ENCODE data around the gene HAPLN3.

HAPLN3 gene

DNA sequence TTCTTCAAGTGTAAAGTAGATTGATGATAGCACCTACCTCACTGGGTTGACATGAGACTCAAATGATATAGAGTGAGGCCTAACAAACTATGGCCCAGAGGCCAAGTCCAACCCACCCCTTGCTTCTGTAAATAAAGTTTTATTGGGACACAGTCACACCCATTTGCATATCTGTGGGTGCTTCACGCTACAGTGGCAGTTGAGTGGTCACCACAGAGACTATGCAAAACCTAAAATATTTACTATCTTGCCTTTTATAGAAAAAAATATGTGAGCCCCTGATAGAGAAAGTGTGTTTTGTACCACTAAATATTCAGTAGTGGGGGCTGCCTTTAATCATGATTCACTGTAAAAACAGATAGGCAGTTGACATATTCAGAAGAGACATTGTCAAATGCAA lies 54.1 kb downstream of the HAPLN3 start:
- DNase-seq = peak in 1 of 3 donors; percentile 3
- ChIA-PET POLR2A (no interaction called here), CTCF (no interaction called here)
- Histone ChIP-seq H3K9me3 (ENCODE audit: control extremely low read depth in 1 of 5, control insufficient read depth in 4 of 5, insufficient read depth in 2 of 5, low read depth in 1 of 5, low read length in 4 of 5) (no peaks in the 10 kb centered on the region), H3K27me3 (replicated peaks in 2 of 5; ENCODE audit: control insufficient read depth in 4 of 5, insufficient read depth in 5 of 5, low read length in 4 of 5) (peaks cover 0 to 2% (median 0%) of the 10 kb centered on the region in 5 experiments), H3K36me3 (ENCODE audit: control insufficient read depth in 4 of 4, insufficient read depth in 4 of 4, low read length in 3 of 4) (no peaks in the 10 kb centered on the region), H3K27ac (ENCODE audit: insufficient read depth in 1 of 2, low read depth in 1 of 2, low read length in 2 of 2, poor library complexity in 1 of 2, severe bottlenecking in 2 of 2) (no peak overlapping the region), H3K4me1 (ENCODE audit: control extremely low read depth in 1 of 4, control insufficient read depth in 4 of 4, insufficient read depth in 4 of 4, low read length in 3 of 4) (no peaks in the 10 kb centered on the region), H3K4me3 (ENCODE audit: control insufficient read depth in 1 of 7, extremely low read depth in 1 of 7, insufficient read depth in 4 of 7, low read depth in 2 of 7, low read length in 6 of 7) (no peak overlapping the region)
- no CpG with 5 or more reads among the region's 1 CpG for WGBS (ENCODE audit: insufficient coverage)

DNA sequence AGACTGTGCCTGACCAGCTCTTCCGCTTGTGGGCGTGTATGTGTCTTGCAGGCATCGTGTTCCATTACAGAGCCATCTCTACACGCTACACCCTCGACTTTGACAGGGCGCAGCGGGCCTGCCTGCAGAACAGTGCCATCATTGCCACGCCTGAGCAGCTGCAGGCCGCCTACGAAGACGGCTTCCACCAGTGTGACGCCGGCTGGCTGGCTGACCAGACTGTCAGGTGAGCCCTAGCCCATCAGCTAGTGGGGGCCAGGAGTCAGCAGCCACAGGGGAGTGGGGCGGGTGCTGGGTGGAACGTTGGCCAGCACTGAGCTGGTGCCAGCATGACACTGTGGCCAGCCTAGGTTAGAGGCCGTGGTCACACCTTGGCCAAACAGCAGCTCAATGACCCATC lies 55.4 kb downstream of the HAPLN3 start:
- no peak for DNase-seq
- over 99% methylated on average over 15 of the region's 16 CpGs for WGBS (ENCODE audit: insufficient coverage)
- H3K27me3 ChIP-seq (replicated peaks in 2 of 5; ENCODE audit: control insufficient read depth in 4 of 5, insufficient read depth in 5 of 5, low read length in 4 of 5) = peaks cover 0 to 4% (median 0%) of the 10 kb centered on the region in 5 experiments
- no peaks in the 10 kb centered on the region for H3K9me3 ChIP-seq (ENCODE audit: control extremely low read depth in 1 of 5, control insufficient read depth in 4 of 5, insufficient read depth in 2 of 5, low read depth in 1 of 5, low read length in 4 of 5)
- ChIA-PET POLR2A (no interaction called here), CTCF (no interaction called here)
- no peak overlapping the region for H3K4me3 ChIP-seq (ENCODE audit: control insufficient read depth in 1 of 7, extremely low read depth in 1 of 7, insufficient read depth in 4 of 7, low read depth in 2 of 7, low read length in 6 of 7)
- no peaks in the 10 kb centered on the region for H3K36me3 ChIP-seq (ENCODE audit: control insufficient read depth in 4 of 4, insufficient read depth in 4 of 4, low read length in 3 of 4)
- H3K27ac ChIP-seq (ENCODE audit: insufficient read depth in 1 of 2, low read depth in 1 of 2, low read length in 2 of 2, poor library complexity in 1 of 2, severe bottlenecking in 2 of 2) = no peak overlapping the region
- H3K4me1 ChIP-seq (ENCODE audit: control extremely low read depth in 1 of 4, control insufficient read depth in 4 of 4, insufficient read depth in 4 of 4, low read length in 3 of 4) = no peaks in the 10 kb centered on the region

DNA sequence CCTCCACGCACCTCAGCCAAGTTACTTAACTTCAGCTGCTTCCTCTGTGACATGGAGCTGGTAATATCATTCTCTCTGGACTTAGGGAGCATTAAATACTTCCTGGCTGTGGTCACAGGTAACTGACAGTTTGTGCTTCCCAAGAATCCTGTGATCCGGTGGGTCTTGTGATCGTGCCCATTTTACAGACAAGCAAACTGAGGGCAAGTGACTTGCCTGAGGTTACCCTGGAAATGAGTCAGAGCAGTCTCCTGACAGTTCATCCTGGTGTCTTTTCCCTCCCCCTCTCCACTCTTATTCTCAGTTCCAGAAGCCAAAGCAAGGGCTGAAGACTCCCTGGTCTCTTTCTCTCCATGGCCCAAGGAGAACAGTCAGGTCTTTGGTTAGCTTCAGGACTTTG lies 56.2 kb downstream of the HAPLN3 start:
- Histone ChIP-seq H3K9me3 (ENCODE audit: control extremely low read depth in 1 of 5, control insufficient read depth in 4 of 5, insufficient read depth in 2 of 5, low read depth in 1 of 5, low read length in 4 of 5) (no peaks in the 10 kb centered on the region), H3K36me3 (ENCODE audit: control insufficient read depth in 4 of 4, insufficient read depth in 4 of 4, low read length in 3 of 4) (no peaks in the 10 kb centered on the region), H3K4me1 (ENCODE audit: control extremely low read depth in 1 of 4, control insufficient read depth in 4 of 4, insufficient read depth in 4 of 4, low read length in 3 of 4) (no peaks in the 10 kb centered on the region), H3K27ac (ENCODE audit: insufficient read depth in 1 of 2, low read depth in 1 of 2, low read length in 2 of 2, poor library complexity in 1 of 2, severe bottlenecking in 2 of 2) (no peak overlapping the region), H3K27me3 (replicated peaks in 2 of 5; ENCODE audit: control insufficient read depth in 4 of 5, insufficient read depth in 5 of 5, low read length in 4 of 5) (peaks cover 0 to 4% (median 0%) of the 10 kb centered on the region in 5 experiments), H3K4me3 (ENCODE audit: control insufficient read depth in 1 of 7, extremely low read depth in 1 of 7, insufficient read depth in 4 of 7, low read depth in 2 of 7, low read length in 6 of 7) (no peak overlapping the region)
- CTCF ChIA-PET = no interaction called here
- DNase-seq = no peak
- POLR2A ChIA-PET = no interaction called here
- WGBS (ENCODE audit: insufficient coverage) = 81% methylated on average over 3 of the region's 3 CpGs

DNA sequence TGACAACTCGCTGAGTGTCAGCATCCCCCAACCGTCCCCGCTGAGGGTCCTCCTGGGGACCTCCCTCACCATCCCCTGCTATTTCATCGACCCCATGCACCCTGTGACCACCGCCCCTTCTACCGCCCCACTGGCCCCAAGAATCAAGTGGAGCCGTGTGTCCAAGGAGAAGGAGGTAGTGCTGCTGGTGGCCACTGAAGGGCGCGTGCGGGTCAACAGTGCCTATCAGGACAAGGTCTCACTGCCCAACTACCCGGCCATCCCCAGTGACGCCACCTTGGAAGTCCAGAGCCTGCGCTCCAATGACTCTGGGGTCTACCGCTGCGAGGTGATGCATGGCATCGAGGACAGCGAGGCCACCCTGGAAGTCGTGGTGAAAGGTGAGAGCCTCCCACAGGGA lies 56.7 kb downstream of the HAPLN3 start:
- no peaks in the 10 kb centered on the region for H3K36me3 ChIP-seq (ENCODE audit: control insufficient read depth in 4 of 4, insufficient read depth in 4 of 4, low read length in 3 of 4)

DNA sequence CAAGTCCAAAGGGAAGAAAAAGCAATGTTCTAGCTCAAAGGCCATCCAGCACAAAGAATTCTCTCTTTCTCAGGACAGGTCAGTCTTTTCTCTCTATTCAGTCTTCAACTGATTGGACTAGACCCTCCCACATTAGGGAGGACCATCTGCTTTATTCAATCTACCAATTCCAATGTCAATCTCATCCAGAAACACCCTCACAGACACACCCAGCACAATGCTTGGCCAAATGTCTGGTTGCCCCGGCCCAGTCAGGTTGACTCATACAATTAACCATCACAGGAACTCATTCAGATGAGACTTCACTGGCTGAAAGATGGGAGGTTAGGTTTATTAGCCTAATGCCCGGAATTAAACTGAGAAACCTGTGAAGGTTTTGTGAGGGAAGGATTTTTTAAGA lies 59.7 kb downstream of the HAPLN3 start:
- DNase-seq = no peak
- Histone ChIP-seq H3K4me3 (ENCODE audit: control insufficient read depth in 1 of 7, extremely low read depth in 1 of 7, insufficient read depth in 4 of 7, low read depth in 2 of 7, low read length in 6 of 7) (no peak overlapping the region), H3K4me1 (ENCODE audit: control extremely low read depth in 1 of 4, control insufficient read depth in 4 of 4, insufficient read depth in 4 of 4, low read length in 3 of 4) (no peaks in the 10 kb centered on the region), H3K36me3 (ENCODE audit: control insufficient read depth in 4 of 4, insufficient read depth in 4 of 4, low read length in 3 of 4) (no peaks in the 10 kb centered on the region), H3K27ac (ENCODE audit: insufficient read depth in 1 of 2, low read depth in 1 of 2, low read length in 2 of 2, poor library complexity in 1 of 2, severe bottlenecking in 2 of 2) (no peak overlapping the region), H3K9me3 (ENCODE audit: control extremely low read depth in 1 of 5, control insufficient read depth in 4 of 5, insufficient read depth in 2 of 5, low read depth in 1 of 5, low read length in 4 of 5) (no peaks in the 10 kb centered on the region), H3K27me3 (replicated peaks in 2 of 5; ENCODE audit: control insufficient read depth in 4 of 5, insufficient read depth in 5 of 5, low read length in 4 of 5) (peaks cover 0 to 4% (median 0%) of the 10 kb centered on the region in 5 experiments)
- no CpG with 5 or more reads among the region's 2 CpGs for WGBS (ENCODE audit: insufficient coverage)
- ChIA-PET CTCF (interaction anchor here (1.5 to 2.9 kb wide), 5 partner anchors 13 to 212 kb away, joined by 3 to 15 read pairs (median 6); no protein-coding TSS in a partner anchor), POLR2A (no interaction called here)

More for the DNA sequence above, 56.7 kb downstream of the HAPLN3 start:
- POLR2A ChIA-PET = no interaction called here
- CTCF ChIA-PET = interaction anchor here (1.1 kb wide), 1 partner anchor 11 kb away, joined by 4 read pairs; no protein-coding TSS in a partner anchor
- Histone ChIP-seq H3K27ac (ENCODE audit: insufficient read depth in 1 of 2, low read depth in 1 of 2, low read length in 2 of 2, poor library complexity in 1 of 2, severe bottlenecking in 2 of 2) (no peak overlapping the region), H3K4me1 (ENCODE audit: control extremely low read depth in 1 of 4, control insufficient read depth in 4 of 4, insufficient read depth in 4 of 4, low read length in 3 of 4) (no peaks in the 10 kb centered on the region), H3K4me3 (ENCODE audit: control insufficient read depth in 1 of 7, extremely low read depth in 1 of 7, insufficient read depth in 4 of 7, low read depth in 2 of 7, low read length in 6 of 7) (no peak overlapping the region), H3K9me3 (ENCODE audit: control extremely low read depth in 1 of 5, control insufficient read depth in 4 of 5, insufficient read depth in 2 of 5, low read depth in 1 of 5, low read length in 4 of 5) (no peaks in the 10 kb centered on the region), H3K27me3 (replicated peaks in 2 of 5; ENCODE audit: control insufficient read depth in 4 of 5, insufficient read depth in 5 of 5, low read length in 4 of 5) (peaks cover 0 to 4% (median 0%) of the 10 kb centered on the region in 5 experiments)
- no peak for DNase-seq
- 94% methylated on average over 16 of the region's 18 CpGs for WGBS (ENCODE audit: insufficient coverage)

DNA sequence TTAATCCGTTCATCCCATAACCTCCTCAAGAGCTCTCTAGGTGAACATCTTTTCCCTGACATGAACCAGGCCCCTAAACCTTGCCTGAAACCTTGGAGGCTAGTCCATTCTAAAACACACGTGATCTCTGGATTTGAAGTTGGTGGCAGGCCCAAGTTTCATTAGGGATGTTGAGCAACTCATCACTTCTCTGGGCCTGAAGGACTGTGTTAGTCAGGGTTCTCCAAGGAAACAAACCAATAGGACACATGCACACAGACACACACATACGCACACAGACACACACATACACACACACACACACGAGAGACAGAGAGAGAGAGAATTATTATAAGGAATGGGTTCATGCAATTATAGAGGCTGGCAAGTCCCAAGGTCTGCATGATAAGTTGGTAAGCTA lies 60.2 kb downstream of the HAPLN3 start:
- no peak for DNase-seq
- ChIA-PET POLR2A (no interaction called here), CTCF (interaction anchor here (1.5 to 2.9 kb wide), 6 partner anchors 14 to 211 kb away, joined by 3 to 15 read pairs (median 6); no protein-coding TSS in a partner anchor)
- no peak overlapping the region for H3K4me3 ChIP-seq (ENCODE audit: control insufficient read depth in 1 of 7, extremely low read depth in 1 of 7, insufficient read depth in 4 of 7, low read depth in 2 of 7, low read length in 6 of 7)
- H3K9me3 ChIP-seq (ENCODE audit: control extremely low read depth in 1 of 5, control insufficient read depth in 4 of 5, insufficient read depth in 2 of 5, low read depth in 1 of 5, low read length in 4 of 5) = no peaks in the 10 kb centered on the region
- no peaks in the 10 kb centered on the region for H3K4me1 ChIP-seq (ENCODE audit: control extremely low read depth in 1 of 4, control insufficient read depth in 4 of 4, insufficient read depth in 4 of 4, low read length in 3 of 4)
- H3K27me3 ChIP-seq (replicated peaks in 2 of 5; ENCODE audit: control insufficient read depth in 4 of 5, insufficient read depth in 5 of 5, low read length in 4 of 5) = peaks cover 0 to 4% (median 0%) of the 10 kb centered on the region in 5 experiments
- H3K36me3 ChIP-seq (ENCODE audit: control insufficient read depth in 4 of 4, insufficient read depth in 4 of 4, low read length in 3 of 4) = no peaks in the 10 kb centered on the region
- 79% methylated on average over 2 of the region's 4 CpGs for WGBS (ENCODE audit: insufficient coverage)
- H3K27ac ChIP-seq (ENCODE audit: insufficient read depth in 1 of 2, low read depth in 1 of 2, low read length in 2 of 2, poor library complexity in 1 of 2, severe bottlenecking in 2 of 2) = no peak overlapping the region

DNA sequence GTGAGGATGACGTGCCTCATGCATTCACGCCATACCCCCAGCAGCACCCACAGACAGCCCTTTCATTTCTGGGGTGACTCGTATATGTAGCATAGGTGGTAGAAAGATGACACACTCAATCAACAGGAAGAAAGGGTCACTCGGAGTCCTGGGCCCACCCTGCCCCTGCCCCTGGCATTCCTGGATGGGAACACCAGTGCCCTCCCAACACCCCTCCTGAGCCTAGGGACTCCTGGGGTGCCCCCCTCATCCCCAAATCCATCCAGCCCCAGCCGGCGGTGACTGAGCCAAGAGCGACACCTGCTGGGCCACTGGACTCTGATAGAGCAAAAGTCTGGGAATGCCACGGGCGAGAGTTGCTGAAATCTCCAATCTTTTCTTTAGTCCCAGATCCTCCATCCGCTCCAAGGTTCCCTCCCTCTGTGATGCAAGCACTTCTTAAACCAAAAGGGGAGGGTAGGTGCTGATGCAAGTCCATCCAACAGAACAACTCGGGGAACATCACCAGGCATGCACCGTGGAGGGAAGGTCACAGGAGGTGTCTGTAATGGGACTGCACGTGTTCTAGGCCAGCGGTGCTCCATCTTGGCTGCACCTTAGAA lies 61.0 kb downstream of the HAPLN3 start:
- no peak overlapping the region for H3K27ac ChIP-seq (ENCODE audit: insufficient read depth in 1 of 2, low read depth in 1 of 2, low read length in 2 of 2, poor library complexity in 1 of 2, severe bottlenecking in 2 of 2)
- no peaks in the 10 kb centered on the region for H3K4me1 ChIP-seq (ENCODE audit: control extremely low read depth in 1 of 4, control insufficient read depth in 4 of 4, insufficient read depth in 4 of 4, low read length in 3 of 4)
- H3K4me3 ChIP-seq (ENCODE audit: control insufficient read depth in 1 of 7, extremely low read depth in 1 of 7, insufficient read depth in 4 of 7, low read depth in 2 of 7, low read length in 6 of 7) = no peak overlapping the region
- H3K27me3 ChIP-seq (replicated peaks in 2 of 5; ENCODE audit: control insufficient read depth in 4 of 5, insufficient read depth in 5 of 5, low read length in 4 of 5) = peaks cover 0 to 4% (median 0%) of the 10 kb centered on the region in 5 experiments
- 52% methylated on average over 7 of the region's 14 CpGs for WGBS (ENCODE audit: insufficient coverage)
- ChIA-PET POLR2A (no interaction called here), CTCF (interaction anchor here (1.5 to 2.9 kb wide), 6 partner anchors 15 to 210 kb away, joined by 3 to 15 read pairs (median 6); no protein-coding TSS in a partner anchor)
- DNase-seq = peak; percentile 14 to 22 (median 19)
- no peaks in the 10 kb centered on the region for H3K9me3 ChIP-seq (ENCODE audit: control extremely low read depth in 1 of 5, control insufficient read depth in 4 of 5, insufficient read depth in 2 of 5, low read depth in 1 of 5, low read length in 4 of 5)
- H3K36me3 ChIP-seq (ENCODE audit: control insufficient read depth in 4 of 4, insufficient read depth in 4 of 4, low read length in 3 of 4) = no peaks in the 10 kb centered on the region

Data from common myeloid progenitor, CD34-positive (primary cell).